ENCODE data around the gene ESRP2. TPM values are rescaled to one million over a fixed set of nuclear protein-coding genes. Genes with fewer than 3 reads are reported as not detected.
A peak's percentile ranks its signal among the peaks of the same experiment; 100 is the strongest.

Gene ESRP2
- total RNA-seq, 2 experiments from 2014 or later = 0.27 to 0.59 TPM

DNA sequence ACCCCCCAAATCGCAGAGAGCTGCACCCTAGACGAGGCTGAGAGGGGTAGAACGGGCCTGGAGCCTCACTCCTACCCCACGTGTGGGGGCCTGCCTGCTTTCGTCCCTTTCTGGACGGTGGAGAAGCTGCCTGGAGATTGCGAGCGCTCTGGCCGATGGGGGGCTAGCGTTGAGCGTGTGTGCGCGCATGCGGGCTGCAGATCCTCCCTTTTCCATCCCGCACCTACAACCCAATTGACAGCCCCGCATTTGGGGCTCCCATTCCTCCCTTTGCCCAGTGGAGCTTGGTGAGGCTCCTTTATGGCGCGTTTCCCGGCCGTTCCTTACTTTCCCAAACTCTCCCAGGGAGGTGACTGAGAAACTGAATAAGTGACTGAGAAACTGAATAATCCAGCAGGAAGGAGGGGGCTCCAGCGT lies 907 bp upstream of the ESRP2 start:
- no peak for DNase-seq
- no peaks in the 10 kb centered on the region for H3K27me3 Mint-ChIP-seq
- no peaks in the 10 kb centered on the region for H3K36me3 Mint-ChIP-seq
- H3K4me3 Mint-ChIP-seq = peak overlapping the region; percentile 91
- POLR2A ChIA-PET = interaction anchor here (0.8 to 1.4 kb wide), 4 partner anchors 9 to 152 kb away, joined by 3 to 7 read pairs (median 3); partner anchors contain the start of genes NFATC3, PLA2G15, PRMT7 and SLC7A6OS
- intact Hi-C loops (cut with micrococcal nuclease) = loop anchor here (1.0 kb wide), 1 partner anchor 8 kb away; the partner anchor contains the start of gene PLA2G15
- H3K4me1 Mint-ChIP-seq (ENCODE audit: low read depth) = peaks cover 28% of the 10 kb centered on the region
- H3K9me3 Mint-ChIP-seq = no peaks in the 10 kb centered on the region
- CTCF ChIA-PET = interaction anchor here (0.6 to 3.8 kb wide), 9 partner anchors 8 to 359 kb away, joined by 3 to 23 read pairs (median 5); partner anchors contain the start of genes NFATC3 and SLC7A6
- H3K27ac Mint-ChIP-seq = peak overlapping the region; percentile 66

DNA sequence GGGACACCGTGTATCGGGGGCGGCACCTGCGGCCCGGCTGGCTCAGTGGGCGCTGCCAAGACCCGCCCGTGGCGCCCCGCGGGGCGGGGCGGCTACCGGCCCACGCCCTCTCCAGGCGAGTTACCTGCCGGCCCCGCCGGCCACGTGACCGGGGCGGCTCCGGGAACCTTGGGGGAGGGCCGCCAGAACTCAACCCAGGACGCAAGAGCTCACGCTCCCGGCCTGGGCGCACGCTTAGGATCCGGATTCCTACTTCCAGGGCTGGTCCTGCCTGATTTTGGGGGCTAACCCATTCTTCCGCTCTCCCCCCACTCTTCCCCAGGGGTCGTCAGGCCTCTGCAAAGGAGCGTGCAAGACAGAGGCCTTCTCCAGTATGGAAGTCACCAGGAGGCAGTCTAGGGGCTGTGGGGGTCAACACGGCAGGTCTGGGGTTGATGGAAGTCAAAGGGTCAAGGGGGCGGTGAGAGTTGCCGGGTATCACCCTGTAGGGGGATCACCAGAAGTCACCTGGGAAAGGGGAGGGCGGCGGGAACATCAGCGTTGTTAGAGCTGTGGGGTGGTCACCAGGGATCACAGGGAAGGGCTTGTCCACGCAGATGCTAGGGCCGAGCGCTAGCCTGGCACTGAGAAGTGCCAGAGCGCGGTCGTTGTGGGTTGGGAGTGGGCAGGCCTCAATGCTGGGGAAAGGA lies 354 bp upstream of the ESRP2 start:
- Mint-ChIP-seq H3K9me3 (no peaks in the 10 kb centered on the region), H3K4me1 (ENCODE audit: low read depth) (peaks cover 28% of the 10 kb centered on the region), H3K4me3 (peak overlapping the region; percentile 91), H3K27me3 (no peaks in the 10 kb centered on the region), H3K27ac (peak overlapping the region; percentile 66), H3K36me3 (no peaks in the 10 kb centered on the region)
- intact Hi-C loops (cut with micrococcal nuclease) = no loop called here
- peak; percentile 54 for DNase-seq
- CTCF ChIA-PET = interaction anchor here (0.6 to 3.8 kb wide), 5 partner anchors 28 to 358 kb away, joined by 3 to 23 read pairs (median 5); partner anchors contain the start of genes NFATC3 and SLC7A6
- POLR2A ChIA-PET = interaction anchor here (0.8 to 1.4 kb wide), 3 partner anchors 28 to 151 kb away, joined by 3 to 7 read pairs (median 3); partner anchors contain the start of genes NFATC3, PRMT7 and SLC7A6OS

DNA sequence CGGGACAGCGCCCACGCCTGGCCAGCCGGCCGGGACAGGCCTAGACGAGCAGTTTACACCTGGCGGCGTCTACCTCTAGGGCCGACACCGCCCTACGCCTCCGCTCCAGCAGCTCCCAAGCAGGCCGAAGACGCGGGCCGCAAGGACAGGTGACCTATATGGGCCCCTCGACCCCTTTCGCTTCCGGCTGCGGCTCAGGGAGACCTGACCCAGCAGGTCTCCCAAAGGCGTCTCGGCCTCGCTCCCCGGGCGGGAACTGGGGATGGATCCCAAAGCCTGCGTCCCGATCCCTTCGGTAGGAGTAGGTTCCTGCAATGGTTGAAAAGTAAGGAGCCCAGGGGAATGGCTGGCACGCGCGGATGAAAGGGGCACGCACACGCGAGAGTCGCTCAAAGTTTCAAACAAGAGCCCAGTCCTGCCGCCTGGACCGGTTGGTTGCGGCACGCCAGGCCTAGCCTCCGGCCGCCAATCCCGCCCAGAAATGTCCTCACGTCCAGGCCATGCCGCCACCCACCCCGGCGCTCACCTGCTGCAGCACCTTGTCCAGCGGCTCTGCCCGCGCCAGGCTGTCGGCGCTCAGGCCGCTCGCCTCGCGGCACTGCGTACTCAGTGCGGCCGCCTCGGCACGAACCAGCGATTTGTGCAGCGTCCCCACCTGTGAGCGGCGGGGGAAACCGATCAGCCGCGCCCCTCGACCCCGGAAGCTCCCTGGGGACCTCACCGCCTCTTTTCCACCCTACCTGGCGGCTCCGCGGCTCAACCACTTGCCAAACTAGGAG lies 630 bp downstream of the ESRP2 start:
- CTCF ChIA-PET = interaction anchor here (0.8 to 3.8 kb wide), 2 partner anchors 21 to 29 kb away, joined by 3 to 23 read pairs; partner anchors contain the start of gene SLC7A6
- no peak overlapping the region for H3K4me3 Mint-ChIP-seq
- intact Hi-C loops (cut with micrococcal nuclease) = no loop called here

DNA sequence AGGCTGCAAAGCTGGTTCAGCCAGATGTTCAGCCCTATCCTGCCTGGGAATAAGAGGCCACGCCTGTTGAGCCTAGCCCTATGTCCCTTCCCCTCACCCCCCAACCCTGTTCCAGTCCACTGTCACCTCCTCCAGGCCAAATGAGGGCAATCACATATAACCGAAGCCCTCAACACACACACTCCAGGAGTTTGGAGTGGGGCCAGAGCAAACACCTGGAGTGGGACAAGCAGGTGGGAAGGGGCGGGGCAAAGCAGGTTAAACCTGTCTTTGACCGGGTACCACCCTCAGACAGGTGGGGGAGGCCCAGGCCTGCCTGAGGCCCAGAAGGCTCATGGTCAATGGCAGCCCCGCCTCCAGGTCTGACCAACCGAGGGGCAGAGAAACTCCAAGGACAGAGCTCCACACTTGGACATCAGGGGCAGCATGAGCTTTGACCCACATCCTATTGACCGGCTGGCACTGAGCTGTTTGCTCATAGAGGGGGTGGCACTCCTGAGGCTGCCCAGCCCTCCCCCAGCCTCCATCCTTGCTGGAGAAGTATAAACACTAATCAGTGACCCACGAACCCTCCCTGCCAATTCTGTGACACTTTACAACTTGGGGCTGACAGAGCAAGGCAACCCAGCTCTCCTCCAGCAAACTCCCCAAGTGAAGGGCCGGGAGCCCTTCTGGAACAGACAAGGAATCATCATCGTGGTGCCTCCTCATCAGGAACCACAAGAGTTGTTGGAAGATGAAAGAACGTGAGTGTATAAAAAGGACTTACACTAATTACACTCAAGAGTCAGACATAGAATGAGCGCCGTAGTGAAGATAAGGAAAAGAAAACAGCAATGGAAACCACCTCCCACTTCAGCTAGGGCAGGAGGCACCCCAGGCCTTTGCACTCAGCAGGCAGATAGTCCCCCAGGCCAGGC lies 1.5 kb downstream of the ESRP2 start:
- Mint-ChIP-seq H3K27me3 (no peaks in the 10 kb centered on the region), H3K9me3 (no peaks in the 10 kb centered on the region), H3K4me1 (ENCODE audit: low read depth) (peaks cover 24% of the 10 kb centered on the region), H3K4me3 (peak overlapping the region; percentile 2), H3K36me3 (no peaks in the 10 kb centered on the region), H3K27ac (no peak overlapping the region)
- intact Hi-C loops (cut with micrococcal nuclease) = no loop called here
- ChIA-PET CTCF (interaction anchor here (0.8 to 1.1 kb wide), 2 partner anchors 20 to 30 kb away, joined by 3 to 5 read pairs; partner anchors contain the start of gene SLC7A6), POLR2A (interaction anchor here (0.6 kb wide), 1 partner anchor 14 kb away, joined by 5 read pairs; no protein-coding TSS in a partner anchor)
- DNase-seq = no peak

More for the DNA sequence above, 630 bp downstream of the ESRP2 start:
- Mint-ChIP-seq H3K27me3 (no peaks in the 10 kb centered on the region), H3K9me3 (no peaks in the 10 kb centered on the region), H3K4me1 (ENCODE audit: low read depth) (peaks cover 28% of the 10 kb centered on the region), H3K36me3 (no peaks in the 10 kb centered on the region), H3K27ac (no peak overlapping the region)
- no peak for DNase-seq
- POLR2A ChIA-PET = no interaction called here

DNA sequence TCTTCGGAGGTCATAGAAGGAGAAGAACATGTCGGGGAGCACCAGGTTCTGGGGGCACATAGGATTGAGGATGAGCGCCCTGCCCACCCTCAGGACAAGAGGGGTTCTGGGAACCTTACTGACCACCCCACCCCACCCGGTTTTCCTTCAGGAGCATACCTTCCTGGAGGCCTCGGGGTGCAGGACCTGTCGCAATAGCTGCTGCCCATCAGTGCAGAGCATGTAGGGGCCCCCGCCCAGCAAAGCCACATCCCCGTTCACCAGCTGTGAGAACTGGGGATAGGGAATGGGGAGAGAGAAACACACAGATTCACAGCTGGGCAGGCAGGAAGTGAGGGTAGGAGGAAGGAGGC lies 2.1 kb downstream of the ESRP2 start:
- POLR2A ChIA-PET = interaction anchor here (0.6 kb wide), 1 partner anchor 14 kb away, joined by 5 read pairs; no protein-coding TSS in a partner anchor
- Mint-ChIP-seq H3K27me3 (no peaks in the 10 kb centered on the region), H3K9me3 (no peaks in the 10 kb centered on the region), H3K4me1 (ENCODE audit: low read depth) (peaks cover 26% of the 10 kb centered on the region), H3K36me3 (peaks cover 3% of the 10 kb centered on the region), H3K4me3 (no peak overlapping the region), H3K27ac (no peak overlapping the region)
- DNase-seq = no peak
- CTCF ChIA-PET = interaction anchor here (1.1 kb wide), 1 partner anchor 30 kb away, joined by 5 read pairs; the partner anchor contains the start of gene SLC7A6
- intact Hi-C loops (cut with micrococcal nuclease) = no loop called here

DNA sequence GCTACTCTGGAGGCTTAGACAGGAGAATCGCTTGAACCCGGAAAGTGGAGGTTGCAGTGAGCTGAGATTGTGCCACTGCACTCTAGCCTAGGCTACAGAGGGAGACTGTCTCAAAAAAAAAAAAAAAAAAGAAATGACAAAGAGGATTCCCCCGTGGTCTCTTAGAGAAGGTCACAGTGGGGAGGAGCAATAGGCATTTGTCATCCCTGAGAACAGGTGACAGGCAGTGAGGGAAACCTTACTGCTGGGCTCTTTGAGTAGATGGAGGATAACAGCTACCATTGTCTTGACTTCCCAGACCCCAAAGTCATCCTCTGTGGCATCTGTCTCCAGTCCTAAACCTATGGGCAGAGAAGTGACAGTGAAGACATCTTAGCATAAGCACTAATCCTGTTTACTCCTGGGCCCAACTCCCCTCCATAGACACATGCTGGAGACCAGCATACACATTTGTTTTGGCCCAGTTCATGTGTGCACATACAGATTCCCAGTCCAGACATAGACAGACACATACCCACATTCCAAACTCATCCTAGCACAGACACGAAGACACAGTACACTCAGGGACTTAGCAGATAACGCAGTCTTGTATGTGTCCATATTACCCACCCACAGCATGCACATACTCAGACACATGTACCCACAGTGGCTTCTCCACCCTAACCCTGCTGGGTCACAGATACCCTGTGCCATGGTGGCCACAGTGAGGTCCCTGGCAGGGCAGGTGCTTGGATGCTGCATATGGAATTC lies 2.7 kb downstream of the ESRP2 start:
- peaks cover 3% of the 10 kb centered on the region for H3K36me3 Mint-ChIP-seq
- POLR2A ChIA-PET = no interaction called here

DNA sequence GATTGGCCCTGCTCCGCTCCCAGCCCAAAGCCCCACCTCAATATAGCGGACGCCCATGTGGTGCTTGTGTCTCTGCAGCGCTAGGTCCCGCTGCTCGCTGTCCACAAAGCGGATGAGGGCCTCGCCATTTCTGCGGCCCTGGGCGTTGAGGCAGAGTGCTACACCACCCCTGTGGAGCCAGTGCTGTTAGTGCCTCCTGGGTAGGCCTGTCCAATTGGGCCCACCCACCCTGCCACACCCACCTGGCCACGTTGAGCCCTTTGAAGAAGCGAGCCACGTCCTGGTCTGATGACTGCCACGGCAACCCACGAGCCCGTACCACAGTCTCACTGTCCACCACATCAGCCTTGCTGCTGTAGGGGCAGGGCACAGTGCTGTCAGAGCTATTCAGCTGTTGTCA lies 3.6 kb downstream of the ESRP2 start:
- Mint-ChIP-seq H3K9me3 (no peaks in the 10 kb centered on the region), H3K27me3 (no peaks in the 10 kb centered on the region), H3K4me1 (ENCODE audit: low read depth) (peaks cover 29% of the 10 kb centered on the region), H3K27ac (no peak overlapping the region), H3K4me3 (no peak overlapping the region), H3K36me3 (peaks cover 3% of the 10 kb centered on the region)
- intact Hi-C loops (cut with micrococcal nuclease) = no loop called here
- ChIA-PET CTCF (interaction anchor here (0.6 kb wide), 1 partner anchor 876 kb away, joined by 3 read pairs; no protein-coding TSS in a partner anchor), POLR2A (no interaction called here)
- DNase-seq = no peak

More for the DNA sequence above, 2.7 kb downstream of the ESRP2 start:
- H3K4me1 Mint-ChIP-seq (ENCODE audit: low read depth) = peaks cover 23% of the 10 kb centered on the region
- no peak overlapping the region for H3K27ac Mint-ChIP-seq
- no peak overlapping the region for H3K4me3 Mint-ChIP-seq
- DNase-seq = no peak
- CTCF ChIA-PET = interaction anchor here (0.6 to 0.7 kb wide), 2 partner anchors 19 to 875 kb away, joined by 3 read pairs; no protein-coding TSS in a partner anchor
- H3K9me3 Mint-ChIP-seq = no peaks in the 10 kb centered on the region
- no peaks in the 10 kb centered on the region for H3K27me3 Mint-ChIP-seq
- intact Hi-C loops (cut with micrococcal nuclease) = no loop called here

DNA sequence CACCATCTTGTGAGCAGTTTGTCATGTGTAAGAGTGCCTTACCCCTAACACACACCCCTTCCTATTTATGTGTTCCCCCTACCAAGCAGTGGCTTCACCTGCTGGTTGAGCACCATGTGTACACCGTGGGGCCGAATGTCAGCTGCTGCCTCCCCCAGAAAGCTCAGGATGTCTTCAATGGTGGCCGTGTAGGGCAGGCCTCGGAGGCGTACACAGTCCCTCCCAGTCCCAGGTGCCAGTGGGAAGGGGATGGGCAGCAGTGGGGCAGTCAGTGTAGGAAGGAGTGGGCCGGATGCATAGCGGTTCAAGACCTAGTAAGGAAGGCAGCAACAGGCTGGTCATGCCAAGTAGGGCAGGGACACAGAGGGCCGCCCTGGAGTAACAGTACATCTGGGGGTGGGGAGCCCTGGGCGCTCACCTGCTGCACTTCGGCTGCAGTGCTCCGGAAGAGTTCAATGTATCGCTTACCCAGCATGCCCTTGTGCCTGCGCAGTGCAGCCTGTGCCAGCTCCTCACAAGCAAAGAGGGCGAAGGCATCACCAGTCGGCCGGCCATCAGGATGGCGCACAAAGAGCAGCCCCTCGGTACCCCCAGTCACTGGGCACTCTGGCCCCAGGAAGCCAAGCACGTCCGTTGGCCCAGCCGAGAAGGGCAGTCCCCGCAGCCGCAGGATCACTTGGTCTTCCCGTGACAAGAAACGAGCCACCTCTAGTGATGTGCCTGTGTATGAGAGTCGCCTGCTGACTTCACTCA lies 4.4 kb downstream of the ESRP2 start:
- H3K27me3 Mint-ChIP-seq = no peaks in the 10 kb centered on the region
- H3K27ac Mint-ChIP-seq = peak overlapping the region; percentile 30
- no peaks in the 10 kb centered on the region for H3K9me3 Mint-ChIP-seq
- no peak overlapping the region for H3K4me3 Mint-ChIP-seq
- ChIA-PET CTCF (interaction anchor here (0.6 to 1.5 kb wide), 2 partner anchors 122 to 145 kb away, joined by 3 to 6 read pairs; no protein-coding TSS in a partner anchor), POLR2A (no interaction called here)
- no peak for DNase-seq
- peaks cover 30% of the 10 kb centered on the region for H3K4me1 Mint-ChIP-seq (ENCODE audit: low read depth)
- intact Hi-C loops (cut with micrococcal nuclease) = no loop called here
- peaks cover 4% of the 10 kb centered on the region for H3K36me3 Mint-ChIP-seq

DNA sequence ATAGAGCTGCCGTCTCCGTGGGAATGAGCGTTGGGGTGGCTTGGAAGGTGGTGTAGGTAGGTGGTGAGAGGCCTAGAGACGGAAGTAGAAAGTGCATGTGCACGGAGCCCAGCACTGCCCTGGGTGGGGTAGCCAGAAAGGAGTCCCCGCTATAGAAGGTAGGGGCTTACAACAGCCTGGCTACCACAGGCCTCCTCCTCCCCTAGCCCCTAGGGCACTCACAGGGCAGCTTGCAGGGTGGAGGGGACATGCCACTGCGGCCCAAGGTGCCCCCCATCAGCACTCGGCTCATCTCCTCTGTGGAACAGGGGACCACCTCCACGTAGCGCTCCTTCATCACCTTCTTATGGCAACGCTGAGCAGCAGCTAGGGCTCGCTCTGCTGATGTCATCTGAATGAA lies 5.0 kb downstream of the ESRP2 start:
- intact Hi-C loops (cut with micrococcal nuclease) = no loop called here
- no peak for DNase-seq
- no peak overlapping the region for H3K4me3 Mint-ChIP-seq
- peaks cover 4% of the 10 kb centered on the region for H3K36me3 Mint-ChIP-seq
- CTCF ChIA-PET = interaction anchor here (1.5 to 1.6 kb wide), 3 partner anchors 31 to 160 kb away, joined by 4 to 7 read pairs (median 6); no protein-coding TSS in a partner anchor
- no peaks in the 10 kb centered on the region for H3K9me3 Mint-ChIP-seq
- no peaks in the 10 kb centered on the region for H3K27me3 Mint-ChIP-seq
- no peak overlapping the region for H3K27ac Mint-ChIP-seq
- POLR2A ChIA-PET = no interaction called here
- peaks cover 29% of the 10 kb centered on the region for H3K4me1 Mint-ChIP-seq (ENCODE audit: low read depth)

DNA sequence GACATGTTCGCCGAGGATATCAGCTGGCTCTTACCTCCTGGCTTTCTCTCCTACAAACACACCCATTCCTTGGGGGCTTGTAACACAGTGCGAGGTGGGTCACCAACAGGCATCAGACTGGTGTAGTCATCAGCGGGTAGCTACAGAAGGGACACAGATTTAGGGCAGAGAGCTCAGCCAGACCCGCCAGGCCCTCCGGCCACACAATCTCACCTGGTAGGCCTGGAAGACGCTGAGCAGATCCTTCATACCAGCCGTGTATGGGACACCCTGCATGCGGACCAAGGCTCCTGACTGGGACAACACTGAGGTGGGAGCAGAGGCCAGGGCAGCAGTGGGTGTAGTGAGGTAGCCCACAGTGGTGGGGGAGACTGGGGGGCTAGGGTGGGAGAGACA lies 5.8 kb downstream of the ESRP2 start:
- intact Hi-C loops (cut with micrococcal nuclease) = no loop called here
- Mint-ChIP-seq H3K9me3 (no peaks in the 10 kb centered on the region), H3K4me1 (ENCODE audit: low read depth) (peaks cover 37% of the 10 kb centered on the region), H3K27ac (no peak overlapping the region), H3K4me3 (no peak overlapping the region), H3K27me3 (no peaks in the 10 kb centered on the region), H3K36me3 (peaks cover 4% of the 10 kb centered on the region)
- POLR2A ChIA-PET = no interaction called here
- CTCF ChIA-PET = interaction anchor here (0.6 to 1.6 kb wide), 15 partner anchors 10 to 293 kb away, joined by 3 to 9 read pairs (median 3); partner anchors contain the start of gene PSMB10
- DNase-seq = no peak

Measured in activated CD4-positive, alpha-beta memory T cell treated with anti-CD3 and anti-CD28 coated beads for 36 hours (primary cell).